ENCODE results near the gene NEURL3. TPM values are rescaled to one million over a fixed set of nuclear protein-coding genes. Genes with fewer than 3 reads are reported as not detected.

Gene NEURL3
- total RNA-seq, 4 donors from 2014 or later = not detected

DNA sequence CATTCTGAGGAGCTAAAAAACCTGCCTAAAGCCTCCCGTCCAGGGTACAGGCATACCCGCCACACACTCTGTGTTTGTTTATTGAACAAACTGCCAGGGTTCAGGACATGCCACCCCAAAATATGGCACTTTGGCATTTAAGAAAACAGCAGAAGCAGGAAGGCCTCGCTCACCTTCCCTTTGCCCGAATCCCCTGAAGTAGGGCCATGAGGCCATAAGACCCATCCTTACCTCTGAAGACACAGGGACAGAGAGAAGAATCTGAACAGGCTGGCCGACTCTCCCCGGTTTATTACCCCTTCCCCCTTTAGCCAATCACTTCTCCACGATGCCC, 1.7 kb upstream of the NEURL3 start:
- Histone ChIP-seq H3K4me1 (peaks cover 0 to 40% (median 5%) of the 10 kb centered on the region in 3 donors), H3K4me3 (no peak overlapping the region), H3K36me3 (no peaks in the 10 kb centered on the region), H3K9me3 (no peaks in the 10 kb centered on the region), H3K27ac (no peak overlapping the region), H3K27me3 (peaks cover 19% of the 10 kb centered on the region)
- no peak for ATAC-seq
- TF ChIP-seq POLR2A (IDR thresholded peaks at IDR 0.05) (no peak), POLR2AphosphoS5 (IDR thresholded peaks at IDR 0.05) (no peak), EP300 (IDR thresholded peaks at IDR 0.05) (no peak)
- TF ChIP-seq, protein P1, sequence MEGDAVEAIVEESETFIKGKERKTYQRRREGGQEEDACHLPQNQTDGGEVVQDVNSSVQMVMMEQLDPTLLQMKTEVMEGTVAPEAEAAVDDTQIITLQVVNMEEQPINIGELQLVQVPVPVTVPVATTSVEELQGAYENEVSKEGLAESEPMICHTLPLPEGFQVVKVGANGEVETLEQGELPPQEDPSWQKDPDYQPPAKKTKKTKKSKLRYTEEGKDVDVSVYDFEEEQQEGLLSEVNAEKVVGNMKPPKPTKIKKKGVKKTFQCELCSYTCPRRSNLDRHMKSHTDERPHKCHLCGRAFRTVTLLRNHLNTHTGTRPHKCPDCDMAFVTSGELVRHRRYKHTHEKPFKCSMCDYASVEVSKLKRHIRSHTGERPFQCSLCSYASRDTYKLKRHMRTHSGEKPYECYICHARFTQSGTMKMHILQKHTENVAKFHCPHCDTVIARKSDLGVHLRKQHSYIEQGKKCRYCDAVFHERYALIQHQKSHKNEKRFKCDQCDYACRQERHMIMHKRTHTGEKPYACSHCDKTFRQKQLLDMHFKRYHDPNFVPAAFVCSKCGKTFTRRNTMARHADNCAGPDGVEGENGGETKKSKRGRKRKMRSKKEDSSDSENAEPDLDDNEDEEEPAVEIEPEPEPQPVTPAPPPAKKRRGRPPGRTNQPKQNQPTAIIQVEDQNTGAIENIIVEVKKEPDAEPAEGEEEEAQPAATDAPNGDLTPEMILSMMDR (IDR thresholded peaks at IDR 0.05) = no peak
- WGBS, 2 donors (ENCODE audit: low coverage in 1 of 2) = 97 to 100% methylated on average over 5 to 6 of the region's 7 CpGs

DNA sequence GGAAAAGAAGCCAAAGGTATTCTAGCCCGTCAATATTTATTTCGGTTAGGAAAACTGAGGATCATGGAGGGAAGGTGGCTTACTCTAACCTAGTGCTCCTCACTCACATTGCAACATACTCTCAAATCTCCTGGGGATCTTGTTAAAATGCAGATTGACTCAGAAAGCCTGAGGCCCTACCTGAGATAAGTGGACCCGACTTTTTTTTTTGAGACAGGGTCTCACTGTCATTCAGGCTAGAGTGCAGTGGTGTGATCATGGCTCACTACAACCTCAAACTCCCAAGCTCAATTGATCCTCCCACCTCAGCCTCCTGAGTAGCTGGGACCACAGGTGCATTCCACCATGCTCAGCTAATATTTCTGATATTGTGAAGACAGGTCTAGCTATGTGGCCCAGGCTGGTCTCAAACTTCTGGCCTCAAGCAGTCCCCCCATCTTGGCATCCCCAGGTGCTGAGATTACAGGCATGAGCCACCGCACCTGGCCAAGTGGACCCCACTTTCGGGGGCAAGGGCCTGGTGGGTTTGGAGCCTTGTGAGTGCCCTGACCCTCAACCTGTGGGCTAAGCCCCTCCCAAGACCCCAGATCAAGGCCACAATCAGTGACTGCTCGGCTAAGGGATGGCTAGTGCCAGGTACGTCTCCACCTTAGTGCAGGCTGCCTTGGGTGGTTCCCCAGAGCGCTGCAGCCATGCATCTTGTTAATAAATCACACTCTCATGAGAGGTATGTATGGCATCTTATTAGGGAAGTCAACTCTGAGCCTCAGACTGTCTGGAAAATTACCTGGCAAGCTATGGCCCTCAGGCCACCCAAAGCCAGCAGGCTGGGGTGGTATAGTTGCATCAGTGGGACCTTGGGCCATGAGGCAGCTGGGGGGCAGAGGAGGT, 1.1 kb upstream of the NEURL3 start:
- no peaks in the 10 kb centered on the region for H3K9me3 ChIP-seq
- peaks cover 25% of the 10 kb centered on the region for H3K27me3 ChIP-seq
- no peak for ATAC-seq
- 80 to 87% methylated on average over 1 to 2 of the region's 8 CpGs for WGBS, 2 donors (ENCODE audit: low coverage in 1 of 2)
- H3K27ac ChIP-seq = no peak overlapping the region
- no peak overlapping the region for H3K4me3 ChIP-seq
- H3K36me3 ChIP-seq = no peaks in the 10 kb centered on the region
- no peak for TF ChIP-seq POLR2AphosphoS5 (IDR thresholded peaks at IDR 0.05)
- TF ChIP-seq, protein P1 (IDR thresholded peaks at IDR 0.05) = no peak
- TF ChIP-seq EP300 (IDR thresholded peaks at IDR 0.05) = no peak
- no peak for TF ChIP-seq POLR2A (IDR thresholded peaks at IDR 0.05)
- peaks cover 0 to 40% (median 5%) of the 10 kb centered on the region in 3 donors for H3K4me1 ChIP-seq

DNA sequence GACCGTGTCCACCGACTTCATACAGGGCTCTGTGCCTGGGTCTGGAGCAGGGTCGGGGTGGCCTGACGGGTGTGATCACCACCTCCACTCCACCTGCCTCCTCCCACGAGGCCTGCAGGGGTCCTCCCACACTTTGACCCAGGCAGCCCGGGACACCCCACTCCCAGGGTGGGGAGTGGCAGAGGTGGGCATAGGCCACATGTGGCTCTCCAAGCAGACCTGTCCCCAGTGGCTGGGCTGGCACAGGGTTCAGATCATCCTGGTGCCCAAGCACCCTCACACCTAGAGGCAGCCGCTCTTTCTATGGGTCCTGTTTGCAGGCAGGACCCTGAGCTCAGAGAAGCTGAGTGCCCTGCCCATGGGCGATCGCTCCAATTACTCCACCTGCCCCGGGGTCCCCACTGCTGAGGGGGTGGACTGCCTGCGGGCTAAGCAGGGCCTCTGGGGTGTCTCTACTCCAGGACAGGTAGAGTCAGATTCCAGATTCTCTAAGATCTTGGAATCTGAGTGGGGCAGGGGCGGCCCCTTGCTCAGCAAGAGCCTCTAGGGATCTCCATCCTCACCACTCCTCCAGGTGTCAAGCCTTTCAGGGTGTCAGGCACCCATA, 1.4 kb downstream of the NEURL3 start:
- Histone ChIP-seq H3K36me3 (no peaks in the 10 kb centered on the region), H3K9me3 (no peaks in the 10 kb centered on the region), H3K4me3 (no peak overlapping the region), H3K27ac (no peak overlapping the region), H3K27me3 (peaks cover 47% of the 10 kb centered on the region), H3K4me1 (peaks cover 0 to 29% (median 5%) of the 10 kb centered on the region in 3 donors)
- 40% methylated on average over 1 of the region's 12 CpGs; no CpG with 5 or more reads in 1 of the 2 donors for WGBS, 2 donors (ENCODE audit: low coverage in 1 of 2)
- TF ChIP-seq, protein P1 (IDR thresholded peaks at IDR 0.05) = no peak
- TF ChIP-seq POLR2A (IDR thresholded peaks at IDR 0.05) = no peak
- TF ChIP-seq POLR2AphosphoS5 (IDR thresholded peaks at IDR 0.05) = no peak
- TF ChIP-seq EP300 (IDR thresholded peaks at IDR 0.05) = no peak
- no peak for ATAC-seq

DNA sequence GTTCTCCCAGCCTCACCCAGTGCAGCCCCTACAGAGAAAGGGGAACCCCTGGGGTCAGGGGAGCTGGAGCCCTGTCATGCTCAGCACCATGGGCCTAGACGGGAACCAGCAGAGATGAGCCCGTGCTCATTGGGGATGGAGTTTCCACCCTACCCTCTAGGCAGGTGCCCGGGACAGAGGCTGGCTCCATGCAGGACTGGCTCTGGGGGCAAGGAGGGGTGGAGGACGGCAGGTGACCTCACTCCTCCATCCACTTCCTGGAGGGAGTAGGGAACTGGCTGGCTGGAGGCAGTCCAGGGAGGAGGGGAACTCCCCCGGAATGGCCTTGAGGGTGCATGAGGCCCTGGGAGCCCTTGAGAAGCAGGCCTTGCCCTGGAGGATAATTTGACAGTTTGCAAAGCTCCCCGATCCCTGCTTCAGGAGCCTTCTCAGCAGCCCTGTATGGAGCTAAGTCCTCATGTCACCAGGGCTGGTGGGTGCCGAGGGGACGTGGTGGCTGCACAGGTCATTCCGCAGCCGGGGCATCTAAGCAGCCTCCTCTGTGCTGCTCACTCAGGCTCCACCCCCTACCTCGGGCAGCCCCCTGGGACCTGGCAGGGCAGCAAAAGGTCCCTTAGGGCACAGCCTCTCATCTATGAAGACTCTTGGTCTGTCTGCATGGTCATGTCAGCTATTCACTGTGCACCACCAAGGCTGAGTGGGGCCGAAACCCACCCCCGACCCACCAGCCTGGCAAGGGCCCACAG, 2.1 kb downstream of the NEURL3 start:
- 62% methylated on average over 2 of the region's 13 CpGs; no CpG with 5 or more reads in 1 of the 2 donors for WGBS, 2 donors (ENCODE audit: low coverage in 1 of 2)
- no peak for TF ChIP-seq EP300 (IDR thresholded peaks at IDR 0.05)
- TF ChIP-seq POLR2A (IDR thresholded peaks at IDR 0.05) = no peak
- TF ChIP-seq, protein P1 (IDR thresholded peaks at IDR 0.05) = no peak
- TF ChIP-seq POLR2AphosphoS5 (IDR thresholded peaks at IDR 0.05) = no peak

More for the DNA sequence above, 2.1 kb downstream of the NEURL3 start:
- Histone ChIP-seq H3K36me3 (no peaks in the 10 kb centered on the region), H3K27me3 (peaks cover 47% of the 10 kb centered on the region), H3K4me1 (peaks cover 0 to 22% (median 0%) of the 10 kb centered on the region in 3 donors), H3K4me3 (no peak overlapping the region), H3K9me3 (no peaks in the 10 kb centered on the region), H3K27ac (no peak overlapping the region)
- no peak for ATAC-seq

Measured in gastroesophageal sphincter (tissue), 4 donors.